OCI-LY1 (cell line): ENCODE results near the gene FAM107B.

ENCODE experiments used
- H2AFZ ChIP-seq: fragments of 200-600 bp; sonication (generic), shearing (Covaris generic); 2 replicates; pipeline ENCODE4 v1.6.0; 2014; ENCODE audit warnings: antibody characterized with exemption, mild to moderate bottlenecking, low read length
- H3F3A ChIP-seq: fragments of 200-600 bp; sonication (generic), shearing (Covaris generic); 2 replicates; pipeline ENCODE4 v1.6.0; 2014; ENCODE audit warnings: mild to moderate bottlenecking, antibody characterized with exemption, low read length, moderate library complexity; ENCODE audit not compliant: insufficient read depth
- H3K27ac ChIP-seq: fragments of 200-600 bp; sonication (generic); 2 replicates; pipeline ENCODE4 v1.5.1; 2014; ENCODE audit warnings: low read length, mixed run types, mild to moderate bottlenecking, low read depth; ENCODE audit not compliant: poor library complexity, severe bottlenecking
- H3K27me3 ChIP-seq: fragments of 200-600 bp; sonication (generic); 2 replicates; pipeline ENCODE4 v1.6.0; 2014; ENCODE audit warnings: antibody characterized with exemption, mild to moderate bottlenecking, low read length, moderate library complexity; ENCODE audit not compliant: insufficient read depth
- H3K36me3 ChIP-seq: fragments of 200-600 bp; sonication (generic); 2 replicates; pipeline ENCODE4 v1.6.1; 2014; ENCODE audit warnings: mild to moderate bottlenecking, antibody characterized with exemption, low read length, moderate library complexity, mixed read lengths; ENCODE audit not compliant: insufficient read depth
- H3K4me1 ChIP-seq: fragments of 200-600 bp; sonication (generic); 2 replicates; pipeline ENCODE4 v1.5.1; 2014; ENCODE audit warnings: mild to moderate bottlenecking, low read length, moderate library complexity; ENCODE audit not compliant: insufficient read depth, severe bottlenecking
- H3K4me2 ChIP-seq: fragments of 200-600 bp; sonication (generic), shearing (Covaris generic); 2 replicates; pipeline ENCODE4 v1.6.1; 2014; ENCODE audit warnings: low read length
- H3K4me3 ChIP-seq: fragments of 200-600 bp; sonication (generic); 2 replicates; pipeline ENCODE4 v1.5.1; 2014; ENCODE audit warnings: low read length, low read depth, mild to moderate bottlenecking, mixed read lengths; ENCODE audit not compliant: poor library complexity, severe bottlenecking
- H3K79me2 ChIP-seq: fragments of 200-600 bp; shearing (Covaris generic); 2 replicates; pipeline ENCODE4 v1.6.1; 2016; ENCODE audit warnings: mixed run types, low read length, mixed read lengths; ENCODE audit not compliant: insufficient read depth
- H3K9ac ChIP-seq: fragments of 200-600 bp; sonication (generic), shearing (Covaris generic); 2 replicates; pipeline ENCODE4 v1.6.1; 2014; ENCODE audit warnings: mild to moderate bottlenecking, low read length, mixed read lengths
- H3K9me2 ChIP-seq: fragments of 200-600 bp; sonication (generic), shearing (Covaris generic); 2 replicates; pipeline ENCODE4 v1.6.1; 2014; ENCODE audit warnings: low read depth, mild to moderate bottlenecking, low read length, mixed read lengths
- H3K9me3 ChIP-seq: fragments of 200-600 bp; shearing (Covaris generic); 2 replicates; pipeline ENCODE4 v1.6.1; 2014; ENCODE audit warnings: low read length, mixed read lengths
- H4K20me1 ChIP-seq: fragments of 200-600 bp; sonication (generic), shearing (Covaris generic); 2 replicates; pipeline ENCODE4 v1.6.0; 2016; ENCODE audit warnings: mild to moderate bottlenecking, low read length; ENCODE audit not compliant: insufficient read depth
- EZH2 ChIP-seq: fragments of 200-600 bp; sonication (generic), shearing (Covaris generic); IDR thresholded peaks from 2 replicates; pipeline ENCODE4 v1.8.0; 2017; ENCODE audit warnings: borderline replicate concordance, mixed run types, mild to moderate bottlenecking, antibody characterized with exemption, low read length, moderate library complexity, mixed read lengths
- TF ChIP-seq, protein P1 (sequence below): fragments of 200-600 bp; sonication (generic), shearing (Covaris generic); IDR thresholded peaks from 2 replicates; pipeline ENCODE4 v1.5.1; 2017; ENCODE audit warnings: mild to moderate bottlenecking, antibody characterized with exemption, low read length, moderate library complexity, mixed read lengths

FAM107B gene

DNA sequence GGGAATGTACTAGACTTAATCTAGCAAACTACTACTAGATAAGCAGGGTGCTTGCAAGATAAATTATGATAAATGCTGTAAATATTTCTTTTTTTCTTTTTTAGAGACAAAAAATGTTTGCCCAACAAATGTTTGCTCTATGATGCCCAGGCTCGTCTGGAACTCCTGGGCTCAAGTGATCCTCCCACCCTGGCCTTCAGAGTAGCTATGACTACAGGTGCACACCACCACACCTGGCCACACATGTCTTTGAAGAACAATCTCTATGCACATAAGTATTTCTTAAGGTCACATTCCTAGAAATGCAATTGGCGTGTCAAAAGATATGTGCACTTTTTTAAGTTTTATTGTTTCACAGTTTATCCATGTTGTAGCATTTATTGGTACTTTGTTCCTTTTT is 264.4 kb downstream of the FAM107B start:
- H3K4me1 ChIP-seq, result no peaks in the 10 kb centered on the region
- no peak overlapping the region for H2AFZ ChIP-seq
- 0 out of 2 replicates have a peak, but pooled peaks cover 2% of the 10 kb centered on the region for H3K9me3 ChIP-seq
- H4K20me1 ChIP-seq, result no peaks in the 10 kb centered on the region
- no peak overlapping the region for H3K4me2 ChIP-seq
- H3K9ac ChIP-seq, result no peak overlapping the region
- TF ChIP-seq, protein P1, sequence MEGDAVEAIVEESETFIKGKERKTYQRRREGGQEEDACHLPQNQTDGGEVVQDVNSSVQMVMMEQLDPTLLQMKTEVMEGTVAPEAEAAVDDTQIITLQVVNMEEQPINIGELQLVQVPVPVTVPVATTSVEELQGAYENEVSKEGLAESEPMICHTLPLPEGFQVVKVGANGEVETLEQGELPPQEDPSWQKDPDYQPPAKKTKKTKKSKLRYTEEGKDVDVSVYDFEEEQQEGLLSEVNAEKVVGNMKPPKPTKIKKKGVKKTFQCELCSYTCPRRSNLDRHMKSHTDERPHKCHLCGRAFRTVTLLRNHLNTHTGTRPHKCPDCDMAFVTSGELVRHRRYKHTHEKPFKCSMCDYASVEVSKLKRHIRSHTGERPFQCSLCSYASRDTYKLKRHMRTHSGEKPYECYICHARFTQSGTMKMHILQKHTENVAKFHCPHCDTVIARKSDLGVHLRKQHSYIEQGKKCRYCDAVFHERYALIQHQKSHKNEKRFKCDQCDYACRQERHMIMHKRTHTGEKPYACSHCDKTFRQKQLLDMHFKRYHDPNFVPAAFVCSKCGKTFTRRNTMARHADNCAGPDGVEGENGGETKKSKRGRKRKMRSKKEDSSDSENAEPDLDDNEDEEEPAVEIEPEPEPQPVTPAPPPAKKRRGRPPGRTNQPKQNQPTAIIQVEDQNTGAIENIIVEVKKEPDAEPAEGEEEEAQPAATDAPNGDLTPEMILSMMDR, result no peak
- TF ChIP-seq EZH2, result no peak
- H3K27me3 ChIP-seq, result no peaks in the 10 kb centered on the region
- H3K27ac ChIP-seq, result no peak overlapping the region
- H3K9me2 ChIP-seq, result no peaks in the 10 kb centered on the region
- no peaks in the 10 kb centered on the region for H3F3A ChIP-seq
- H3K4me3 ChIP-seq, result no peak overlapping the region
- H3K36me3 ChIP-seq, result peaks cover 44% of the 10 kb centered on the region
- no peaks in the 10 kb centered on the region for H3K79me2 ChIP-seq

DNA sequence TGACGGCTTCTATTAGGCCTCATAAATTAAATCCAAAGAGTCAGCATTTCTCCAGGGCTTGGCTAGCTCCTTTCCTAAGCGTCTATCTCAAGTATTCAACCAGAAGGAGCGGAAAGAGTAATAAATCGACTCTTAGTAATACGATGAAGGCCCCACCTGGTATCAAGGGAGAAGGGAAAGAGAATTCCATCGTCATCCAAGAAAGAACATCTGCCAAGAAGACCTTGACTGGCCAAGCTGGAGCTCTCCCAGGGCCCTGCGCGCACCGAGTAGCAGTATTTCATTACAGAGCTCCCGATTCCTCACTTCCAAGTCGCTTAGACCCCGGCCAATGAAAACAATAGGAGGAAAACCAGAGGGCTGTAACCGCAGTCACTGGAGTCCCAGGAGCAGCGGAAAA is 266.0 kb downstream of the FAM107B start:
- no peaks in the 10 kb centered on the region for H3K9me2 ChIP-seq
- no peaks in the 10 kb centered on the region for H3K27me3 ChIP-seq
- H3K9ac ChIP-seq, result no peak overlapping the region
- H3K4me3 ChIP-seq, result no peak overlapping the region
- no peaks in the 10 kb centered on the region for H3K79me2 ChIP-seq
- 0 out of 2 replicates have a peak, but pooled peaks cover 2% of the 10 kb centered on the region for H3K9me3 ChIP-seq
- H3F3A ChIP-seq, result no peaks in the 10 kb centered on the region
- TF ChIP-seq, protein P1, result no peak
- TF ChIP-seq EZH2, result no peak
- H4K20me1 ChIP-seq, result no peaks in the 10 kb centered on the region
- no peak overlapping the region for H2AFZ ChIP-seq
- no peaks in the 10 kb centered on the region for H3K4me1 ChIP-seq
- H3K27ac ChIP-seq, result no peak overlapping the region
- no peak overlapping the region for H3K4me2 ChIP-seq
- H3K36me3 ChIP-seq, result peaks cover 44% of the 10 kb centered on the region

DNA sequence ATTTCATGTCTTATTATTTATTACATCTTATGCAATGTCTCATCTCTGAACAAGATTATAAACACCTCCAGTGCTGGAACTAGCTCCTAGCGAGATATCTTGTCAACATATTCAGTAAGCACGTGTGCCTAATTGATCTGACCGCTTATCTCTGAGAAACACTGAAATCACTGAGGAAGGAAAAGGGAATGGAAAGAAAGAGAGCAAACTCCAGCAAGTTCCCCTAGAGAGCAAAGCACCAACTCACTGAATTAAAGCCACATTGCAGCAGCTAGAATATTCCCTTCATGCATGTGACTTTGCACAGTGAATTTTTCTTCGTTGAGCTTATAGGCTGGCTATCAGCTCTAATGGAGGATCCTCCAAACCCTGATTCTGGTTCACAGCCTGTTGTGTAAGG is 266.9 kb downstream of the FAM107B start:
- Histone ChIP-seq H3K4me3 (no peak overlapping the region), H3K9ac (no peak overlapping the region), H3K9me2 (no peaks in the 10 kb centered on the region), H3K27me3 (no peaks in the 10 kb centered on the region), H3K4me2 (no peak overlapping the region), H2AFZ (no peak overlapping the region), H3K36me3 (peaks cover 38% of the 10 kb centered on the region), H4K20me1 (no peaks in the 10 kb centered on the region), H3F3A (no peaks in the 10 kb centered on the region), H3K79me2 (no peaks in the 10 kb centered on the region), H3K4me1 (no peaks in the 10 kb centered on the region), H3K27ac (no peak overlapping the region), H3K9me3 (0 out of 2 replicates have a peak, but pooled peaks cover 2% of the 10 kb centered on the region)
- TF ChIP-seq EZH2, result no peak
- TF ChIP-seq, protein P1, result no peak
